BE2C (cell line): ENCODE measurements around the gene WEE1.

Experiments
- DNase-seq: peaks from one replicate; pipeline ENCODE4 v3.0.0-alpha.2; 2020
- H3K27me3 ChIP-seq: fragments of 250-450 bp; sonication (Bioruptor Pico); 2 replicates; pipeline ENCODE4 v1.5.1; 2020; ENCODE audit warnings: mild to moderate bottlenecking
- H3K36me3 ChIP-seq: fragments of 250-450 bp; sonication (Bioruptor Pico); 2 replicates; pipeline ENCODE4 v1.5.1; 2020; ENCODE audit warnings: mild to moderate bottlenecking
- H3K4me1 ChIP-seq: fragments of 250-450 bp; sonication (Bioruptor Pico); 2 replicates; pipeline ENCODE4 v1.5.1; 2020
- H3K4me3 ChIP-seq: 2 replicates; pipeline ENCODE4 v1.5.1; 2011; ENCODE audit warnings: low read depth, low read length
- H3K9me3 ChIP-seq: fragments of 250-450 bp; sonication (Bioruptor Pico); 2 replicates; pipeline ENCODE4 v1.5.1; 2020
- TF ChIP-seq, protein P1 (sequence below): IDR thresholded peaks from 2 replicates; pipeline ENCODE4 v1.5.1; 2012; ENCODE audit warnings: mild to moderate bottlenecking, low read depth, low read length

WEE1 gene

DNA sequence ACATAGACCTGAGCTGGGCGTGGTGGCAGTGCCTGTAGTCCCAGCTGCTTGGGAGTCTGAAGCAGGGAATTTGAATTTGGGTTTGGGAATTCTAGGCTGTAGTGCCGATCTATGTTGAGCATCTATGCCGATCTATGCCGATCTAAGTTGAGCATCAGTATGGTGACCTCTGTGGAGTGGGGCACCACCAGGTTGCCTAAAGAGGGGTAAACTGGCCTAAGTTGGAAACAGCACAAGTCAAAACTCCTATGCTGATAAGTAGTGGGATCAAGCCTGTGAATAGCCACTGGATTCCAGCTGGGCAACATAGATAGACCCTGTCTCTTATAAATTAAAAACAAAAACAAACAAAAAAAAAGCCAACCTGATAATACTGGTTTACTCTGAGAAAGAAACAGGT lies 7.4 kb downstream of the WEE1 start:
- Histone ChIP-seq H3K4me3 (no peak overlapping the region), H3K36me3 (peaks cover 80% of the 10 kb centered on the region), H3K4me1 (no peaks in the 10 kb centered on the region), H3K9me3 (no peaks in the 10 kb centered on the region), H3K27me3 (no peaks in the 10 kb centered on the region)
- no peak for DNase-seq
- TF ChIP-seq, protein P1, sequence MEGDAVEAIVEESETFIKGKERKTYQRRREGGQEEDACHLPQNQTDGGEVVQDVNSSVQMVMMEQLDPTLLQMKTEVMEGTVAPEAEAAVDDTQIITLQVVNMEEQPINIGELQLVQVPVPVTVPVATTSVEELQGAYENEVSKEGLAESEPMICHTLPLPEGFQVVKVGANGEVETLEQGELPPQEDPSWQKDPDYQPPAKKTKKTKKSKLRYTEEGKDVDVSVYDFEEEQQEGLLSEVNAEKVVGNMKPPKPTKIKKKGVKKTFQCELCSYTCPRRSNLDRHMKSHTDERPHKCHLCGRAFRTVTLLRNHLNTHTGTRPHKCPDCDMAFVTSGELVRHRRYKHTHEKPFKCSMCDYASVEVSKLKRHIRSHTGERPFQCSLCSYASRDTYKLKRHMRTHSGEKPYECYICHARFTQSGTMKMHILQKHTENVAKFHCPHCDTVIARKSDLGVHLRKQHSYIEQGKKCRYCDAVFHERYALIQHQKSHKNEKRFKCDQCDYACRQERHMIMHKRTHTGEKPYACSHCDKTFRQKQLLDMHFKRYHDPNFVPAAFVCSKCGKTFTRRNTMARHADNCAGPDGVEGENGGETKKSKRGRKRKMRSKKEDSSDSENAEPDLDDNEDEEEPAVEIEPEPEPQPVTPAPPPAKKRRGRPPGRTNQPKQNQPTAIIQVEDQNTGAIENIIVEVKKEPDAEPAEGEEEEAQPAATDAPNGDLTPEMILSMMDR, result no peak

DNA sequence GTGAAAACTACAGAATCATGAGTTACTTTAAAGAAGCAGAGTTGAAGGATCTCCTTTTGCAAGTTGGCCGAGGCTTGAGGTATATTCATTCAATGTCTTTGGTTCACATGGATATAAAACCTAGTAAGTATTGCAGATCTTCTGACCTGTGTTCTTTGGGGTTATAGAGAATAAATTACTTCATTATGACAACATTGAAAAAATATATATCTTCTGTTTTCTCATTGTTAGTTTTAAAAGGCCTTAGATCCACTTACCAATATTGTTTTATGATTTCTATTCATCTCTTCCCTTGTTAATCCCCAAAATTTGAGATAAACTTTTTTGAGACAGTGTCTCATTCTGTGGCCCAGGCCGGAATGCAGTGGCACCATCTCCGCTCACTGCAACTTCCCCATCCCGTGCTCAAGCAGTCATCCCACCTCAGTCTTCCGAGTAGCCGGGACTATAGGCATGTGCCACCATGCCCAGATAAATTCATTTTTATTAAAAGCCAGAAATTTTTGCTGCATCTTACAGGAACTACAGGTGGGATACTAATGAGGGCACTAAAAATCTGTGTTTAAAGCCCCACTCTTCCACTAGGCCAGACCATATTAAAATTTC lies 8.2 kb downstream of the WEE1 start:
- H3K36me3 ChIP-seq, result peaks cover 81% of the 10 kb centered on the region
- TF ChIP-seq, protein P1, result no peak
- DNase-seq, result no peak

DNA sequence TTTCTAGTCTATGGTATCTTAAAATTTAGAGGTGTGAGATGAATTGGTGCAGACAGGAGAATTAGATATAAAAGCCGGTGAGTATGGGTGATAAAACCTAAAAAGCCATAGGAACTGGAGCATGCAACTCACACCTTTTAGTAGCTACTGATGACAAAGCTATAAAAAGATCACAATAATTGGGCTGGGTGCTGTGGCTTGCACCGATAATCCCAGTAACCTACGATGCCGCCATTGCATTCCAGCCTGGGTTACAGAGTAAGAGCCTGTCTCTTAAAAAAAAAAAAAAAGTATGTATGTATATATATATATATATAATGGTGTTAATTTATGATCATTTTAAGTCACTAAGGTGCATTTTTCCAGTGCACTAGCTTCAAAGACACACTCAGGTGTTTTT lies 17.2 kb downstream of the WEE1 start:
- H3K36me3 ChIP-seq, result peaks cover 34% of the 10 kb centered on the region

More for the DNA sequence above, 8.2 kb downstream of the WEE1 start:
- no peaks in the 10 kb centered on the region for H3K9me3 ChIP-seq
- H3K4me3 ChIP-seq, result no peak overlapping the region
- no peaks in the 10 kb centered on the region for H3K4me1 ChIP-seq
- no peaks in the 10 kb centered on the region for H3K27me3 ChIP-seq

DNA sequence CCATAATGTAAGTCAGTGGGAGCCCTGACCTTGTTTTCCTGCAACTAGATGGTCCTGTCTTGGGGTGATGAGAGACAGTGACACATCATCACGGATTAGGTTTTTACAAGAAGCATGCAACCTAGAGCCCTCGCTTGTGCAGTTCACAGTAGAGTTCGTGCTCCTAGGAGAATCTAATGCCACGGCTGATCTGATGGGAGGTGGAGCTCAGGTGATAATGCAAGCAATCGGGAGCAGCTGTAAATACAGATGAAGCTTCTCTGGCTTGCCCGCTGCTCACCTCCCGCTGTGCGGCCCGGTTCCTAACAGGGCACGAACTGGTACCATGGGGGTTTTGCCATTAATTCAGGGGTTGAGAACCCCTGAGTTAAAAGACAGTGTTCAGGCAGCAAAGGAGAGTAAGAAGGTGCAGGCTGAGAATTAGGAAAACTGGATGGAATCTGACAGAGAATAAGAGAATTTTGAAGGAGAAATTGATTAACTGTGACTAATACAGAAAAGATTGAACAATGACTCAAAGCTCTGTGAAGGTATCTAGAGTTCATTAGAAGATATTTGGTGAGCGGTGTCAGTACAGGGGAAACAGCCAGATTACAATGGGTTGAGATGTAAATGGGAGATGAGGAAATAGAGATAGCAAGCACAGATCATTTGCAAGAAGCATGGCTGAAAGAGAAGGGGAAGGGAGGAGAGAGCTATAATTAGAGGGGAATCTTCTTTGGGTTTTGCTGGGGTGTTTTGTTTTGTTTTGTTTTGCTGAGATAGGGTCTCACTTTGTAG lies 21.0 kb downstream of the WEE1 start:
- Histone ChIP-seq H3K27me3 (no peaks in the 10 kb centered on the region), H3K36me3 (peaks cover 5% of the 10 kb centered on the region), H3K4me1 (no peaks in the 10 kb centered on the region), H3K4me3 (no peak overlapping the region), H3K9me3 (no peaks in the 10 kb centered on the region)
- DNase-seq, result no peak
- TF ChIP-seq, protein P1, result no peak

More for the DNA sequence above, 17.2 kb downstream of the WEE1 start:
- no peak overlapping the region for H3K4me3 ChIP-seq
- no peaks in the 10 kb centered on the region for H3K4me1 ChIP-seq
- no peaks in the 10 kb centered on the region for H3K27me3 ChIP-seq
- TF ChIP-seq, protein P1, result no peak
- H3K9me3 ChIP-seq, result no peaks in the 10 kb centered on the region
- no peak for DNase-seq

DNA sequence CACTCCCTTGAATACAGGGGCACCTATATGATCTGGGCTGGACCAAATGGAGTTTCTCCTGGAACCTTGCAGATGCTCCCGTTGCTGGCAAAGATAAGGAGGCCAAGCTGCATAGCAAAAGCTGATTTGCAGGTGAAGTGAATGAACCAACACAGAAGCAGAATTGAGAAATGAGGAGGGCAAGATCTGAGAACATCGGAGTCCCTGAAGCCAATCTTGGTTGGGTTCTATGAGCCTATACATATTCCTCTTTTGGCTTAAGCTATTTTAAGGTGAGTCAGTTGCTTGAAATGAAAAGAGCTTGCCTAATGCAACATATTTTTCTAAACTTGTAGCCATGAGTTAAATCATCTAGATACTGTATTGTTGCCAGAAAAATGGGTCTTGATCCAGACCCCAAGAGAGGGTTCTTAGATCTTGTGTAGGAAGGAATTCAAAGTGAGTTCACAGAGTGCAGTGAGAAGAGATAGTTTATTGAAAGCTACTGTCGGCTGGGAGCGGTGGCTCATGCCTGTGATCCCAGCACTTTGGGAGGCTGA lies 23.5 kb downstream of the WEE1 start:
- H3K36me3 ChIP-seq, result no peaks in the 10 kb centered on the region
- TF ChIP-seq, protein P1, result no peak
- H3K4me1 ChIP-seq, result no peaks in the 10 kb centered on the region
- no peak overlapping the region for H3K4me3 ChIP-seq
- H3K9me3 ChIP-seq, result no peaks in the 10 kb centered on the region
- DNase-seq, result no peak
- no peaks in the 10 kb centered on the region for H3K27me3 ChIP-seq

DNA sequence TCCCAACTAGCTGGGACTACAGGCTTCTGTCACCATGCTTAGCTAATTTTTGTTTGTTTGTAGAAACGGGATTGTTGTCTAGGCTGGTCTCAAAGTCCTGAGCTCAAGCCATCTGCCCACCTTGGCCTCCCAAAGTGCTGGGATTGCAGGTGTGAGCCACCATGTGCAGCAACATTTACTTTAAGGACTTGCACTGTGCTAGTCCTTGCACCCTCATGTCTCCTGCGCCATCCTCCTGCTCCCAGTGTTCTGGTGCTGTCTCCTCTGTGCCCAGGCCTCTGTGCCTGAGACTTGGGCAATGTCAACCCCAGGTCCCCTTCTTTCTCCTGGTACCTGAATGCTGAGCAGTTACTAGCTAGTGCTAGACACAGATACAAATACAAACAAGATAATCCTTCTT lies 26.7 kb downstream of the WEE1 start:
- Histone ChIP-seq H3K27me3 (no peaks in the 10 kb centered on the region), H3K4me1 (no peaks in the 10 kb centered on the region), H3K9me3 (no peaks in the 10 kb centered on the region), H3K4me3 (no peak overlapping the region), H3K36me3 (no peaks in the 10 kb centered on the region)
- DNase-seq, result no peak
- TF ChIP-seq, protein P1, result no peak
